Hair follicular keratinocyte (primary cell): Measurements from ENCODE around the gene NCBP2L. TPM values are rescaled to one million over a fixed set of nuclear protein-coding genes. Genes with fewer than 3 reads are reported as not detected.

Experiments
- total RNA-seq: library from RNA; depleted of rRNA; stranded (reverse); fragments of >200 nt; gene quantifications from 2 replicates; pipeline ENCODE4 v1.2.3, GENCODE V29; 2015

Gene NCBP2L
- not detected in 2 replicates for total RNA-seq

GRCh38 chrX:107777536-107777832, at the start of gene NCBP2L:
NCBP2L (plus strand) TSS chrX:107777733; CDS start chrX:107794221, 16,488 bp downstream.

GRCh38 chrX:107775734-107776511, 1.6 kb upstream of the NCBP2L start, which contains the start of gene TSC22D3:
TSC22D3 (minus strand) TSS chrX:107775787; CDS start chrX:107775419, 368 bp downstream.

GRCh38 chrX:107825698-107826237, 48.2 kb downstream of the NCBP2L start, which contains the start of gene MID2:
MID2 (plus strand) TSS chrX:107825866; CDS start chrX:107826427, 561 bp downstream.

Other genes with a start within 250 kb of the NCBP2L start
- 17.8 and 27.5 TPM in 2 replicates for gene PRPS1, start 149.2 kb upstream of the NCBP2L start, total RNA-seq
- gene TSC22D3, start 1.9 kb upstream of the NCBP2L start, total RNA-seq, result 29.1 and 70.4 TPM in 2 replicates
- 7.5 and 14.1 TPM in 2 replicates for gene MID2, start 48.1 kb downstream of the NCBP2L start, total RNA-seq
- not detected in 2 replicates for gene TEX13B, start 204.6 kb downstream of the NCBP2L start, total RNA-seq